Mammary epithelial cell (primary cell): Measurements from ENCODE around the gene TRMT5.

Experiments used
- EZH2 ChIP-seq: IDR thresholded peaks from 2 replicates; pipeline ENCODE4 v1.6.1; 2012; ENCODE audit warnings: low read length, inconsistent platforms, borderline replicate concordance
- TF ChIP-seq, protein P1 (sequence below), 2 donors: IDR thresholded peaks in 1 of 2; conservative IDR thresholded peaks in 1 of 2; 2 replicates each; pipeline ENCODE4 v1.5.1; 2011 to 2012; ENCODE audit warnings: inconsistent platforms in 2 of 2, low read length in 2 of 2, mild to moderate bottlenecking in 2 of 2, control low read depth in 1 of 2, low read depth in 1 of 2; ENCODE audit not compliant: insufficient read depth in 1 of 2; ENCODE audit errors: extremely low read depth in 1 of 2

DNA sequence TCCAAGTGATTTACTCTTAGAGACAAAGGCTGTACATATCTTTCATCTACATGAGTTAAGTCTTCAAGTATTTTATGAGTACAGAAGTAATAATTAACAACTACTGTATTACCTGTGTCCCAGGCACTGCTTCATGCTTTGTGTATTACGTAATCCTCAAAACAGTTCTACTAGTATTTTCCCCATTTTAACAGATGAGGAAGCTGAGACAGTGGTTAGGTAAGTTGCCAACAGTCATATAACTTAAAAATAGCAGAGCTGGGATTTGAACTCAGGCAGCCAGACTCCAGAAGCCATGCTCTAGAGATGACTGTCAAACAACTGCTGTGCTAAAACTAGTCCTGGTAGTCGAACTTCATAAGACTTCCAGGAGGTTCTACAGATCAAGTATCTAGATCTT, 10.7 kb downstream of the TRMT5 start:
- TF ChIP-seq, protein P1, sequence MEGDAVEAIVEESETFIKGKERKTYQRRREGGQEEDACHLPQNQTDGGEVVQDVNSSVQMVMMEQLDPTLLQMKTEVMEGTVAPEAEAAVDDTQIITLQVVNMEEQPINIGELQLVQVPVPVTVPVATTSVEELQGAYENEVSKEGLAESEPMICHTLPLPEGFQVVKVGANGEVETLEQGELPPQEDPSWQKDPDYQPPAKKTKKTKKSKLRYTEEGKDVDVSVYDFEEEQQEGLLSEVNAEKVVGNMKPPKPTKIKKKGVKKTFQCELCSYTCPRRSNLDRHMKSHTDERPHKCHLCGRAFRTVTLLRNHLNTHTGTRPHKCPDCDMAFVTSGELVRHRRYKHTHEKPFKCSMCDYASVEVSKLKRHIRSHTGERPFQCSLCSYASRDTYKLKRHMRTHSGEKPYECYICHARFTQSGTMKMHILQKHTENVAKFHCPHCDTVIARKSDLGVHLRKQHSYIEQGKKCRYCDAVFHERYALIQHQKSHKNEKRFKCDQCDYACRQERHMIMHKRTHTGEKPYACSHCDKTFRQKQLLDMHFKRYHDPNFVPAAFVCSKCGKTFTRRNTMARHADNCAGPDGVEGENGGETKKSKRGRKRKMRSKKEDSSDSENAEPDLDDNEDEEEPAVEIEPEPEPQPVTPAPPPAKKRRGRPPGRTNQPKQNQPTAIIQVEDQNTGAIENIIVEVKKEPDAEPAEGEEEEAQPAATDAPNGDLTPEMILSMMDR (conservative IDR thresholded peaks at IDR 0.05 in 1 of 2, IDR thresholded peaks at IDR 0.05 in 1 of 2; ENCODE audit: extremely low read depth in 1 of 2, insufficient read depth in 1 of 2, low read depth in 1 of 2, low read length in 2 of 2): no peak
- no peak for TF ChIP-seq EZH2
